ENCODE data around the gene VPS37D. TPM values are rescaled to one million over a fixed set of nuclear protein-coding genes. Genes with fewer than 3 reads are reported as not detected.

Gene VPS37D
- total RNA-seq, 1 donor from 2014 or later, result 9.8 TPM

DNA sequence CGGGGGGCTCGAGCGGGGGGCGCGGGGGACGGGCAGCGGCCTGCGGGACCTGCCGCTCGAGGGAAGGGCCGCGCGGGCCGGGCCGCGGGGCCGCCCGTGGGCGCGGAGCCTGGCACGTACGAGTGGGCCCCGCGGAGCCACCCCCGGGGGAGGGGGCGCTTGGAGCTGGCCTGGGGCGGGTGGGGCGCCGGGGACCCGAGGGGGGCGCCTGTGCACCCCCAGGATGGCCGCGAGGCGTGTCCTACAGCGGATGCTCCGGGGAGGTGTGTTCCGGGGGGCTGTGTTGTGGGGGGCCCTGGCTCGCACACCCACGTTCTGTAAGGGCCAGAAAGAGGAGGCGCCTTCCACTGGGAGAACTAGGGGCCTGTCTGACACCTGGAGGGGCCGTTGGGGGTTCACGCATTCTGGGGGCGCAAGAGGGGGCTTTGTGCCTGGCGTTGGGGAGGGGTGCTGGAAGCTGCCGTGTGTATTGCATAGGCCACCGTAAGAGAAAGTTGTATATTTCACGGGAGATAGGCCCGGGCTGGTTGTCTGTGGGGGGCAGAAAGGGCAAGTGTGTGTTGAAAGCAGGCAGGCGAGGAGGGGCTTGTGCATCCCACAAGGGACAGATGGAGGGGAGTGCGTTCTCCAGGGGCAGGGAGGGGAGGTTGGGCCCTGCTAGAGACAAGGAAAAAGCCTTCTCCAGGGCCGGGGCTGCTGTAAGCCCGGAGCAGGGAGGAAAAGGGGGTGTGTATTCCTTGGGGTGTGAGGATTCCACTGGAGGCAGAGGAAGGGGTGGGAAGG, 663 bp downstream of the VPS37D start:
- peak overlapping the region; percentile 24 for H3K27ac Mint-ChIP-seq (ENCODE audit: unreplicated experiment)
- peaks cover 17% of the 10 kb centered on the region for H3K4me1 Mint-ChIP-seq (ENCODE audit: unreplicated experiment)
- DNase-seq (ENCODE audit: low spot score), result no peak
- no peaks in the 10 kb centered on the region for H3K9me3 Mint-ChIP-seq (ENCODE audit: unreplicated experiment)
- peaks cover 9% of the 10 kb centered on the region for H3K36me3 Mint-ChIP-seq (ENCODE audit: low read depth, unreplicated experiment)
- H3K4me3 Mint-ChIP-seq (ENCODE audit: unreplicated experiment), result peak overlapping the region; percentile 97
- peaks cover 11% of the 10 kb centered on the region for H3K27me3 Mint-ChIP-seq (ENCODE audit: unreplicated experiment)
- TF ChIP-seq, protein P1, sequence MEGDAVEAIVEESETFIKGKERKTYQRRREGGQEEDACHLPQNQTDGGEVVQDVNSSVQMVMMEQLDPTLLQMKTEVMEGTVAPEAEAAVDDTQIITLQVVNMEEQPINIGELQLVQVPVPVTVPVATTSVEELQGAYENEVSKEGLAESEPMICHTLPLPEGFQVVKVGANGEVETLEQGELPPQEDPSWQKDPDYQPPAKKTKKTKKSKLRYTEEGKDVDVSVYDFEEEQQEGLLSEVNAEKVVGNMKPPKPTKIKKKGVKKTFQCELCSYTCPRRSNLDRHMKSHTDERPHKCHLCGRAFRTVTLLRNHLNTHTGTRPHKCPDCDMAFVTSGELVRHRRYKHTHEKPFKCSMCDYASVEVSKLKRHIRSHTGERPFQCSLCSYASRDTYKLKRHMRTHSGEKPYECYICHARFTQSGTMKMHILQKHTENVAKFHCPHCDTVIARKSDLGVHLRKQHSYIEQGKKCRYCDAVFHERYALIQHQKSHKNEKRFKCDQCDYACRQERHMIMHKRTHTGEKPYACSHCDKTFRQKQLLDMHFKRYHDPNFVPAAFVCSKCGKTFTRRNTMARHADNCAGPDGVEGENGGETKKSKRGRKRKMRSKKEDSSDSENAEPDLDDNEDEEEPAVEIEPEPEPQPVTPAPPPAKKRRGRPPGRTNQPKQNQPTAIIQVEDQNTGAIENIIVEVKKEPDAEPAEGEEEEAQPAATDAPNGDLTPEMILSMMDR (IDR thresholded peaks at IDR 0.05; ENCODE audit: unreplicated experiment), result no peak

DNA sequence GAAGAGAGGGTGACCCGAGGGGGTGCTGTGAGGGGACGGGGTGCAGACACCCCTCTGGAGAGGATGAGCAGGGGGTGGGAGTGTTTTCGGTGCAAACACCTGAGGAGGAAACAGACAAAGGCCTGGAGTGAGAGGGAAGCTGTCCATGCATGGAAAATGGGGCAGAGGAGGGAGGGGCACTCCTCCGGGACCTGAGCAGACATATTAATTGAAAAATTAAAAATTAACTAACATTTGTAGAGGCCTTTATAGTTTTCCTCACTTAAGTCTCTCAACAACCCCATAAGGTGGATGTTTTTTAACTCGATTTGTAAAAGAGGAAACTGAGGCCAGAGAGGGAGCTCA, 1.2 kb downstream of the VPS37D start:
- DNase-seq (ENCODE audit: low spot score), result no peak
- Mint-ChIP-seq H3K36me3 (ENCODE audit: low read depth, unreplicated experiment) (peaks cover 7% of the 10 kb centered on the region), H3K4me3 (ENCODE audit: unreplicated experiment) (peak overlapping the region; percentile 97), H3K4me1 (ENCODE audit: unreplicated experiment) (peaks cover 17% of the 10 kb centered on the region), H3K27me3 (ENCODE audit: unreplicated experiment) (peaks cover 11% of the 10 kb centered on the region), H3K27ac (ENCODE audit: unreplicated experiment) (peak overlapping the region; percentile 24), H3K9me3 (ENCODE audit: unreplicated experiment) (no peaks in the 10 kb centered on the region)
- TF ChIP-seq, protein P1 (IDR thresholded peaks at IDR 0.05; ENCODE audit: unreplicated experiment), result no peak

DNA sequence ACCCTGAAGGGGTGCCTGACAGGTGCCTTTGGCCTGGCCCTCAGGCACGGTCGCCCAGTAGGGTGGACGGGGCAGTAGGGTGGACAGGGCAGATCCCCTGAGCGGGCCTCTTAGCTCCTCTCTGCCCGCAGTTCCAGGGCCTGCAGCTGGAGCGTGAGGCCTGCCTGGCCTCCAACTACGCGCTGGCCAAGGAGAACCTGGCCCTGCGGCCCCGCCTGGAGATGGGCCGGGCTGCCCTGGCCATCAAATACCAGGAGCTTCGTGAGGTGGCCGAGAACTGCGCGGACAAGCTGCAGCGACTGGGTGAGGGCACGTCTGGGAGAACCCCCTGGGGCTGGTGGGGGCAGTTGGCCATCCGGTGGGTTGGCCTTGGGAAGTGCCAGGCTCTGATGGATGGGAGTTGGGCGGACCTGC, 1.7 kb downstream of the VPS37D start:
- no peaks in the 10 kb centered on the region for H3K9me3 Mint-ChIP-seq (ENCODE audit: unreplicated experiment)
- TF ChIP-seq, protein P1 (IDR thresholded peaks at IDR 0.05; ENCODE audit: unreplicated experiment), result no peak
- H3K27ac Mint-ChIP-seq (ENCODE audit: unreplicated experiment), result no peak overlapping the region
- no peak overlapping the region for H3K4me3 Mint-ChIP-seq (ENCODE audit: unreplicated experiment)
- H3K27me3 Mint-ChIP-seq (ENCODE audit: unreplicated experiment), result peaks cover 11% of the 10 kb centered on the region
- H3K4me1 Mint-ChIP-seq (ENCODE audit: unreplicated experiment), result peaks cover 15% of the 10 kb centered on the region
- DNase-seq (ENCODE audit: low spot score), result no peak
- H3K36me3 Mint-ChIP-seq (ENCODE audit: low read depth, unreplicated experiment), result peaks cover 7% of the 10 kb centered on the region

DNA sequence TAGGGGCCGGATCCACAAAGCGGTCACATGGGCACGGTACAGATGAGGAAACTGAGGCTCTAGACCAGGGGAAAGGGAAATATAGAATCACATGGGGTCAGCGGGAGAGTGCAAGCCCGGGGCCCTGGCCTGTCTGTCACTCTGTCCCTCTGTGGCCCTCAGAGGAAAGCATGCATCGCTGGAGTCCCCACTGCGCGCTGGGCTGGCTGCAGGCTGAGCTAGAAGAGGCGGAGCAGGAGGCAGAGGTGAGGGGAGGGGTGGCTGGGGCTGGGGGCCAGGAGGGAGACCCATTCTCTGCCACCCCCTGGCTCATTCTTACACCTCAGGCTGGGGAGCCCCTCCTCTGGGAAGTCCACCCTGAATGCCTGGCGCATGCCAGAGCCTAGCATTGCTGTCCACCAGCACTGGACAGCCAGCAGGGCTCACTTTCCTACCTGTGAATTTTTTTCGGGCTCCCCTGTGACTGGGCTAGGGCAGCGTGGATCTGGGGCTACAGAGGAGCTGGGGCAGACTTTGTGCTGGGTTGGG, 2.3 kb downstream of the VPS37D start:
- Mint-ChIP-seq H3K4me3 (ENCODE audit: unreplicated experiment) (no peak overlapping the region), H3K4me1 (ENCODE audit: unreplicated experiment) (peaks cover 12% of the 10 kb centered on the region), H3K9me3 (ENCODE audit: unreplicated experiment) (no peaks in the 10 kb centered on the region), H3K27me3 (ENCODE audit: unreplicated experiment) (peaks cover 11% of the 10 kb centered on the region), H3K36me3 (ENCODE audit: low read depth, unreplicated experiment) (peaks cover 7% of the 10 kb centered on the region), H3K27ac (ENCODE audit: unreplicated experiment) (no peak overlapping the region)
- DNase-seq (ENCODE audit: low spot score), result no peak
- TF ChIP-seq, protein P1 (IDR thresholded peaks at IDR 0.05; ENCODE audit: unreplicated experiment), result no peak

DNA sequence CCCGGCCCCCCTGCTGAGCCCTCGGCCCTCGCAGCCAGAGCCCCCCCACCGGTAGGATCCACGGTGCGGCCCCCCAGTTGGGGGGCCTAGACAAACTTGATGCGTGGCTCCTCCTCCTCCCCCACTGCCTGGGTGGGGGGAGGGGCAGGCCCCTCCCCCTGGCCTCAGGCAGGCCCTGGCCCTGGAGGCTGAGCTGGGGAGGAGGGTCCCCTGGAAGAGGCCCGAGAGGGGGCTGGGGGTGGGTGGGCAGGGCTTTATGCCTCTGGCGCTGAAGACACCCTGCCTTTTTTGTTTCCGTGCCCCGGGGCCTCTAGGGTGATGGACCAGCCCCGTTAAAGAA, 3.7 kb downstream of the VPS37D start:
- Mint-ChIP-seq H3K4me3 (ENCODE audit: unreplicated experiment) (no peak overlapping the region), H3K4me1 (ENCODE audit: unreplicated experiment) (peaks cover 10% of the 10 kb centered on the region), H3K27ac (ENCODE audit: unreplicated experiment) (no peak overlapping the region), H3K9me3 (ENCODE audit: unreplicated experiment) (no peaks in the 10 kb centered on the region), H3K36me3 (ENCODE audit: low read depth, unreplicated experiment) (peaks cover 7% of the 10 kb centered on the region), H3K27me3 (ENCODE audit: unreplicated experiment) (peaks cover 11% of the 10 kb centered on the region)
- no peak for DNase-seq (ENCODE audit: low spot score)
- TF ChIP-seq, protein P1 (IDR thresholded peaks at IDR 0.05; ENCODE audit: unreplicated experiment), result no peak

Measured in endothelial cell (in vitro differentiated cells).